Muscle of back (tissue), 13 donors: ENCODE data around the gene CRTC1. TPM values are rescaled to one million over a fixed set of nuclear protein-coding genes. Genes with fewer than 3 reads are reported as not detected.

ENCODE experiments used
- DNase-seq, 3 donors: peaks; one replicate each; pipeline versions ENCODE4 v3.0.0 to v3.0.0-alpha.2; 2013
- long read RNA-seq, 9 donors: transcript quantifications; one replicate each; lab custom pipeline, GENCODE V29; 2026
- polyA plus RNA-seq, 10 donors: library from polyadenylated mRNA; unstranded; fragments of 120-200 nt; gene quantifications; one replicate each; pipeline ENCODE4 v1.2.1, GENCODE V29; 2013; ENCODE audit not compliant: insufficient read length in 10 of 10

CRTC1 gene, protein sequence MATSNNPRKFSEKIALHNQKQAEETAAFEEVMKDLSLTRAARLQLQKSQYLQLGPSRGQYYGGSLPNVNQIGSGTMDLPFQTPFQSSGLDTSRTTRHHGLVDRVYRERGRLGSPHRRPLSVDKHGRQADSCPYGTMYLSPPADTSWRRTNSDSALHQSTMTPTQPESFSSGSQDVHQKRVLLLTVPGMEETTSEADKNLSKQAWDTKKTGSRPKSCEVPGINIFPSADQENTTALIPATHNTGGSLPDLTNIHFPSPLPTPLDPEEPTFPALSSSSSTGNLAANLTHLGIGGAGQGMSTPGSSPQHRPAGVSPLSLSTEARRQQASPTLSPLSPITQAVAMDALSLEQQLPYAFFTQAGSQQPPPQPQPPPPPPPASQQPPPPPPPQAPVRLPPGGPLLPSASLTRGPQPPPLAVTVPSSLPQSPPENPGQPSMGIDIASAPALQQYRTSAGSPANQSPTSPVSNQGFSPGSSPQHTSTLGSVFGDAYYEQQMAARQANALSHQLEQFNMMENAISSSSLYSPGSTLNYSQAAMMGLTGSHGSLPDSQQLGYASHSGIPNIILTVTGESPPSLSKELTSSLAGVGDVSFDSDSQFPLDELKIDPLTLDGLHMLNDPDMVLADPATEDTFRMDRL
- polyA plus RNA-seq, result 10 to 100 TPM; 10.5 to 14.4 (median 11.5) TPM
- long read RNA-seq, donor 1, partial matches to known transcripts, result 0 of 1 reads
- long read RNA-seq, donor 1, other reads (novel, unspliced or antisense), result 0 of 1 reads
- long read RNA-seq, donor 2, partial matches to known transcripts, result 0 of 2 reads
- long read RNA-seq, donor 2, other reads (novel, unspliced or antisense), result 0 of 2 reads
- long read RNA-seq, donor 3, result 0 reads
- long read RNA-seq, donor 4, partial matches to known transcripts, result 0 of 3 reads
- long read RNA-seq, donor 4, other reads (novel, unspliced or antisense), result 0 of 3 reads
- long read RNA-seq, donor 5, result 0 reads
- long read RNA-seq, donor 6, partial matches to known transcripts, result 6 of 7 reads
- long read RNA-seq, donor 6, other reads (novel, unspliced or antisense), result 0 of 7 reads
- long read RNA-seq, donor 7, partial matches to known transcripts, result 10 of 12 reads
- long read RNA-seq, donor 7, other reads (novel, unspliced or antisense), result 0 of 12 reads
- long read RNA-seq, donor 8, result 0 reads
- long read RNA-seq, donor 9, result 0 reads

DNA sequence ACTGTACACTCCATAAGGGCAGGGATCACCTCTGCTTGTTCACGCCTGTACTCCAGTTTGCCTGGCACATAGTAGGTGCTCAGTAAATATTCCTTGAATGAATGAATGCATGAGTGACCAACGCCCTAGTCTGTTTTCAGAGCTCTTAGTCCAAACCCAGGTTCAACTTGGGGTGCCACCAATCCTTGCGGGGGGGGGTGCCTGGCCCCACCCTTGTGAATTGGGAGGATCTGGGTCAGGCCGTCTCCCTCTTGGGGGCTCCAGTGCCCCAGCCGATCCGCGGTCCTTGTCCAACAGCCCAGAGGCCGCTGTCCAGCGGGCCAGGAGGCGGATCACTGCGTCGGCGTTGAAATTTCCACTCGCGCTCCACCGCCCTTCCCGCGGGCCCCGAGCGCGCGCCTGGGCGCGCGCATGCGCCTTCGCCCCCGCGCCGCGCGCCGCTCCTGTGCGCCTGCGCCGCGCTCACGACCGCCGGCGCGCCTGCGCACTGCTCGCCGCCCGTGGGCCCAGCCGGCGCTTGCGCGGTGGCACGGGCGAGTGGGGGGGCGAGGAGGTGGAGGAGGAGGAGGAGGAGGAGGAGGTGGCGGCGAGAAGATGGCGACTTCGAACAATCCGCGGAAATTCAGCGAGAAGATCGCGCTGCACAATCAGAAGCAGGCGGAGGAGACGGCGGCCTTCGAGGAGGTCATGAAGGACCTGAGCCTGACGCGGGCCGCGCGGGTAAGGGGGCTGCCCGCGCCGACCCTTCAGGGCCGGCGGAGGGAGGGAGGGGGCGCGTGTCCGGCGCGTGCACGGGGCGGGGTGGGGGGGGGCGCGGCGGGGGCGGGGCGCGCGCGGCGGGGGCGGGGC lies at the start of gene CRTC1:
Gene CRTC1 (plus strand): TSS at position 572 of the 849 bp plus-strand sequence. CDS start 23 bp downstream, at position 595.
- peak; percentile 90 to 97 (median 95) for DNase-seq

DNA sequence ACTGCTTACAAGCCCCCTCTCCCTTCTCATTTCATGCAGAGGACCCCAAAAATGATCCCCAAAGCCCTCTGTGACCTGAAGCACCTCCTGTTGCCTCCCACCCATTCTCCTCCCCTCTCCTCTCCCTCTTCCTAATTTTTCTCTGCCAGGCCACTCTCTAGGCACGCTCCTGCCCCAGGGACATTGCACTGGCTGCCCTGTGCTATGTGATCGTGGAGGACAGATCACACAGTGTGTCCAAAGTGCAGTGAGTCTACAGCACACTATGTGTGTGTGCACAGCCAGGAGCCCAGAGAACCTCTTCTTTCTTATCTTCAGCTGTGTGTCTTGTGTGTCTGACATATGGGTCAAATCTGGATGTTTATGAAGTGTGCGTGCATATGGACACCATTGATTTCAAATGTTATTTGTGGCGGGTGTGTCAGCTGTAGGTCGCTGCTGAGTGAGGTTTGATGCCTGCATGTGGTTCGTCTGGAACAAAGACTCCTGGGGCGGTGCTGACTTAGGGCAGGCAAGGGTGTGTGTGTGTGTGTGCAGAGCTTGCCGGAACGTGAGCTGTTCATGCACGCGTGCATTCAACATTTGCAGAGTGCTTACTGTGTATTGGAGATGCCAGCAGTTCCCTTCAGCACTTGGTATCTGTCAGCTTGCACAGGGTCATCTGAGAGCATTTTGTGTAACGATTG lies 48.7 kb upstream of the CRTC1 start:
- DNase-seq, result no peak

DNA sequence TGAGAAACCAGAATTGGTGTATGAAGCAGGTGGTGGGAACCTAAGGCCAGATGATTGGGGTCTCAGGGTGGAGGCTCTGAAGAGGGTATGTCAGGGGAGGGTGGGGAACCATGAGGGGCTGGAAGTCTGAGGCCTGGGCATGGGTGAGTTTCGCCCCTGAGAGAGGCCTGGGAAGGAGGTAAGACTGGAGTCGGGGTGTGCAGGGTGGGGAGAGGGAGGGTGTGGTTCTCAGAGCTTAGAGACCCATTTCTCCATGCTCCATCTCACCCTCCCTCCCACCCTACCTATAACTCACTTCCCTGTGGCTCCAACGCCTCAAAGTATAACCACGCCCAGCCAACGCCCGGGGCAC lies 47.7 kb upstream of the CRTC1 start:
- no peak for DNase-seq

DNA sequence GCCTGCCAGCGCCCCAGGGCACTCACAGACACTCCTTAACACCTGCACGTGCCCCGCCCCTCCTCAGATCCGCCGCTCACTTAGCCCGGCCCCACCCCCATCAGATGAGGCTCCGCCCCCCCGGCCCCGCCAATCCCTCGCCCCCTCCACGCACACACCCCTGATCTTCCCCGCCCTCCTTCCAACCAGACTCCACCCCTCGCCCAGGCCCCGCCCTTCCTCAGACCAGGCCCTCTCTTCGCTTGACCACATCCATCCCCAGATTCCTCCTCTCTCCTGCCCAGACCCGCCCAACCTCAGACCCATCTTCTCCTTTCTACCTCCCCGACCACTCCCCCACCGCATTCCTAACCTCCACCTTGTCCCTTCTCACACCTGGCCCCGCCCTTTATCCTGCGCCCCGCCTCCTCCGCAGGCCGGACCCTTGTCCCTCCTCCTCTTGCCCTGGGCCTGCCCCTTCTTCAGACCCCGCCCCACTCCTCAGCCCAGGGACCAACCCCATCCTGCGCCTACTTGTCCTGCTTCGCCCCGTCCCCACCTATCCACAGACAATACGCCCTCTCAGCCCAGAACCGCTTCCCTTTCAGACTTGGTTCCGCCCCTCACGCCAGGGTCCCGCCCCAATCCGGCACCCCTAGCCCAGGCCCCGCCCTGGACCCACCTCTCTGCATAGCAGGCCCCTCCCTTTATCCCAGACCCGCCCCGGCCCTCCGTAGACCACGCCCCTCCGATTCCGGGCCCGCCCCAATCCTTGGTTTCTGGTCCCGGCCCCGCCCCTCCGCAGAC lies 47.1 kb upstream of the CRTC1 start:
- DNase-seq, result peak; percentile 88 to 91 (median 89)

DNA sequence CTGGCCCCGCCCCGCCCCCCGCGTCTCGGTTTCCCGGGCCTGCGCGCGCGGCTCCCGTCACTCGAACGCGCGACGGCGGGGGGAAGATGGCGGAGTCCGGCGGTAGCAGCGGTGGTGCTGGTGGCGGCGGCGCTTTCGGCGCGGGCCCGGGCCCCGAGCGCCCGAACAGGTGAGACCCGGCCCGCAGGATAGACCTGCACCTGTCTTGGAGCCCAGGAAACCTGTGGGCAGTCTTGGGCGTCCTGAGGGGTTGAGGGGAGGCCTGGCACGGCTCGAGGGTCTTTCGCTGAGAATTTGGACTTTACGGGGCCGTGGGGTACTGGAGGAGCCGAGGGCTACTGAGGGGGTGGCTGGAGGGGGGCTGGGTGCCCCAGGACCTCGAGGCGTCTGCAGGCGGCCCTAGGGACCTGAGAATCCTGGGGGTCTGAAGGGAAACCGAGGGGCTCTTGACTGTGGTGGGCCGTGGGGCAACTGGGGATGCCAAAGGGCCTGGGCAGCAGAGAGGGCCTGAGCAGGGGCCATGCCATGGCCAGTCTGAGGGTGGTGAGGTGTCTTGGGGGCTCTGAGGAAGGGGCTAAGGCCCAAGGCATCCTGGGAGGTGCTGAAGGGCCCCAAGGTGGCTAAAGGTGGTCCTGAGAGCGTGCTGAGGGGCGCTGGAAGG lies 46.4 kb upstream of the CRTC1 start, which contains the start of gene KLHL26:
Gene KLHL26 (plus strand): TSS at position 60 of the 661 bp plus-strand sequence. CDS start 27 bp downstream, at position 87.
- DNase-seq, result no peak

DNA sequence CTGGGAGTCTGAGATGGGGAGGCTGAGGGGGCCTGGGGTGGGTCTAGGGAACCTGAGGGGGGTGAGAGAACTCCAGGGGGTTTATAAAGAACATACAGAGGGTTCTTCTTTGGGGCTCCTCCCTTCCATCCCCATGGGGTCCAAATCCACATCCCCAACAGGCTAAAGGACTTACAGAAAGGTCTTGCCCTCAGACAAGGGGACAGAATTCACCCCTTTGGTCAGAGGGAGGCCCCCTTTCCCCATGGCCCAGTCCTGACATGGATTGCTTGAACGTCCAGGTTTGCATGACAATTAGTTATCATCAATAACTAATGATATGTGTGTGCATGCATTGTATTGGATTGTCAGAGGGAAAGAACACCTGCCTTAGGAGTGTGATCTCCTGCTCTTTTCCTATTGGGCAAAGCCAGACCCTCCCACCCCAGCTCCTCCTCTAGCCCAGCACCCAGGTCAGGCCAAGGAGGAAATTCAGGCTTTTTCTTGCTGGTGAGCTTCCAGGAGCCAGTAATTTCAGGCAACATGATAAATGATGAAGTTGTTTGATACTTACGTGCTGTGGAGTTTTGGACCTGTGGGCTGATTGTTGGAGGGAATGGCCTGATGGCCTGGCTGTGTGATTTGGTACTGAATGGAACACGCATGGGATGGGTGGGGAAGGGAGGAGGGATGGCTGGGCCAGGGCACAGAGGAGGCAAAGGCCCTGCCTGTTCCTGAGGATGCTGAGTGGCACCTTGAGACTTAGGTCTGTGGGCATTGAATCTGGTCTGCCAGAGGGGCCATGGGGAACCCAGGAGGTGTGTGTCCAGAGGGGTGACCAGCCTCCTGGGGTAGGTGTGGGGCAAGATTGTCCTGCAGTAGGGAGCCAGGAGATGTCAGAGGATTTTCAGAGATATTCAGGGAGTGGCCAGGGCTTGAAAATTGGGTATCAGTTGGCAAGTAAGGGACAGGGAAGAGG lies 45.5 kb upstream of the CRTC1 start:
- DNase-seq, result no peak

DNA sequence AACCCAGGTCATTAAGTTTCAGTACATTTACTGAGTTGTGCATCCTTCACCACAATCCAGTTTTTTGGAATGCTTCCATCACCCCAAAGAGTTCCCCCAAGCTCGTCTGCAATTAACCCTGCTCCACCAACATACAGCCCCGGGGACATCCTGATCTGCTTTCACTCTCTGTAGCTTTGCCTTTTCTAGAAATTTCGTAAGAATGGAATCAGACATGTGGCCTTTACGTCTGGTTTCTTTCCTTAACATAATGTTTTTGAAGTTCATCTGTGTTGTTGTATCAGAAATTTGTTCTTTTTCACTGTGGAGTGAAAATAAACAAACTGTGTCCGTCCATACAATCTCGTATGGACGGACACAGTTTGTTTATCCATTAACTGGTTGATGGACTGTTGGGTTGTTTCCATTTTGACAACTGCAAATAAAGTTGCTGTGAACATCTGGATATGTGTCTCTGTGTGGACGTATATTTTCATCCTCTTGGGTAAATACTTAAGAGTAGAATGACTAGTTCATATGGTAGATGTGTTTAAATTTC lies 43.7 kb upstream of the CRTC1 start:
- DNase-seq, result no peak

DNA sequence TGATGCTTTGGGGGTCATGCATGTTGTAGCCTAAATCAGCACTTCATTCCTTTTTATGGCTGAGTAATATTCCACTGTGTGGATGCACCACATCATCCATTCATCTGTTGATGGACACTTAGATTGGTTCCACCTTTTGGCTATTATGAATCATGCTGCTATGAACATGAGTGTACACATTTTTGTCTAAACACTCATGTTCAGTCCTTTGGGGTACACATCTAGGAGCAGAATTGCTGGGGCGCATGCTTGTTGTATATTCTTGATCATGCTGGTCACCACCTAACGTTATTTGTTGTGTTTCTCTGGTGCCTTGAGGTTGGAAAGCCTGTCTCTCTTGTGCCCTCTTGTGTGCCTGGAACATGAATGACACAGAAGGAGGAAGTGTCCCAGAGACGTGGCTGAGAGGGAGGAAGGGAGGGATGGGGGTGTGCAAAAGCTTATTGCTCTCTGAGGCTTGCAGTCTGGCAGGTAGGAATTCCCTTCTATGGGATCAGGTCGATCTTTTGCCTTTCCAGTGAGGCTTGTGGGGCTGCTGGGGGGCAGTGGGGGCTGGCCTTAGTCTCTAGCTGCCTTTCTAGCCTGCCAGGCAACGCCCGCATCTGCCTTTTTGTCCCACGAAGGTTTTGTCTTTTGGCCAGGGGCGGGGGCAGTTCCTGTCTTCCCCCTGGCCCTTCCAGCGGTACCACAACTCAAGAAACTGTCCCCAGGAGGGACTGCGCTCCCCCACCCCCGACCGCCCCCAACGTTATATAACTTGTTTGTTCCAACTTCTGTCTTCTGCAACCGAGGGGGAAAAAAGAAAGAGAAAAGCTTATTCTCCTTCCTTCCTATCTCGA lies 39.1 kb upstream of the CRTC1 start:
- DNase-seq, result no peak

DNA sequence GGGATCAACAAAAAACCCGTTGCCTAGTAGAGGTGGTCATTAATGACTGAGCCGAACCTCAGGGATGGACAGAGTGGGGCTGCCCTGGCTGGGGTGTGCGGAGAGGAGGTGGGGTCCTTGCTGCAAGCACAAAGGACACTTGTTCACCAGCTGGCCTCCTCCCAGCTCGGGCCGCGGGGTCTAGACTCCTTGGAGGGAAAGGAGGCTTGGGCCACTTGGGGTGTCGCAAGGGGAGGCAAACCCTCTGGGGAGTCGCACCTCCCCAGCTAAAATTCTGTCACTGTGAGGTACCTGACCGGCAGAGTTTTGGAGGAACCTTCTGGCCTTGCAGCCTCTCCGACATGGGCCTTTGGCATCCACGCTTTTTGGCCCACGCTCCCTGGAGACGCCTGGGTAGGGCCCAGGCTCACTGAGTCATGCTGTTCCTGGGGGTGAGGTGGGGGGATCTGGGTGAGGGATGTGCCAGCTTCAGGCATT lies 38.4 kb upstream of the CRTC1 start:
- no peak for DNase-seq

DNA sequence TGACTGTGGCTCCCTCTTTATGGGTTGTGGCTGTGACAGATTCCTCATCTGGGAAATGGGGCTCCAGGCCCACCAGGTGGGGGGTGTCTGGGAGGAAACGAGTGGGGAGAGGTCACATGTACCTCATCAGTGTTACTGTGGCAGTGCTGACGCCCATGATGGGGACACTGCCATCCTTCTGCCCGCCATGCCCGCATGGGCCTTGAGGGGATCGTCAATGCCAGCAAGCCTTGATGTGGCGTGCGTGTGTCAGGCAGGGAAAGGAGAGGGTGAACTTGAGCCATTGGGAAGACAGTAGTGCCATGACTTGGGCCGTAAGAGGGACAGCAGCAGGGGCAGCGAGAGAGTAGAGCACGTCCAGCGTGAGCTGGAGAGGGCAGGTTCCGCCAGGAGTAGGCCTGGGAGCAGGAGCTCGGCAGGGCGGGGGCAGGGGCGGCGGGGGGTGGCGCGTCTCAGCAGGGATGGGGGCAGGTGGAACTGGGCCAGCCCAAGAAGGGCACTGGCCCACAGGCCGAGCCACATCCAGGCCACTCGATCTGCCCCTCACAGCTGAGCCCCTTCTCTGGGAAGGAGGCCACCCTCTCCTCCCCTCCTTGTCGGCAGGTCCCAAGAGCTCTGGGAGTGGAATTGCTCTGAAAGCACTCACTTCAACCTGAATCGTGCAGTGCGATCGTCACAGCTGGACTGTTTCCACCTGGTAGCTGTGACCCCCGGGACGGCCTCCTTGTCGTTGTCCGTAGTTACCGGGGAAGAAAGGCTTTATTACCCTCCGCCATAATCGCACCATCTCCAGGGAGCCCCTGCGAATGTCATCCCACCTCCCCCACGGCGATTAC lies 36.7 kb upstream of the CRTC1 start:
- no peak for DNase-seq

DNA sequence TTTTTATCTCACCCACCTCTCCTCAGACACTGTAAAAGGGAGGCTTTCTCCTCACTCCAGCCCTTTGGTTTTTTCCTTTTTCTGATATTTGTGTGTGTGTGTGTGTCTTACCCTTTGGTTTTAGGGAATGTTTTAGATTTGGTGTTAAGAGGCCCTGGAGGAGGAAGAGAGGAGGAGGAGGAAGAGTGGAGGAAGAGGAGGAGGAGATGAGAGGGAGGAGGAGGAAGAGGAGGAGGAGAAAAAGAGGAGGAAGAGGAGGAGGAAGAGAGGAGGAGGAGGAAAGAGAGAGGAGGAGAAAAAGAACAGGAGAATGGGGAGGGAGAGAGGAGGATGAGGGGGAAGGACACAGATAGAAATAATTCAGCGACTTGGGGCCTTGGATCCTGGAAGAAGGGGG lies 36.1 kb upstream of the CRTC1 start:
- no peak for DNase-seq

DNA sequence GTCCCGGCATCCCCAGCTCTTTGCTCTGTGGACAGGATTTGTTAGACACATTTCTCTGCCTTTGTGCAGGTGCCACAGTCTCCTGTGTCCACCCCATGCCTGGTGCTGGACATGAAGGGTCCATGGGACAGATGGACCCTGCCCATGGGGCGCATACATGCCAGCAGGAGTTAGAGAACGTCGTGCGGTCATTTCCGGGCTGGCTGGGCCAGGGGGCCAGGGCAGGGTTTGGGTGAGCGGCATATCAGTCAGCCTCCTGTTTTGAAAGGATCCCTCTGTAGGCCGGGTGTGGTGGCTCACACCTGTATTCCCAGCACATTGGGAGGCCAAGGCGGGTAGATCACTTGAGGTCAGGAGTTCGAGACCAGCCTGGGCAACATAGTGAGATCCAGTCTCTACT lies 35.7 kb upstream of the CRTC1 start:
- DNase-seq, result no peak

DNA sequence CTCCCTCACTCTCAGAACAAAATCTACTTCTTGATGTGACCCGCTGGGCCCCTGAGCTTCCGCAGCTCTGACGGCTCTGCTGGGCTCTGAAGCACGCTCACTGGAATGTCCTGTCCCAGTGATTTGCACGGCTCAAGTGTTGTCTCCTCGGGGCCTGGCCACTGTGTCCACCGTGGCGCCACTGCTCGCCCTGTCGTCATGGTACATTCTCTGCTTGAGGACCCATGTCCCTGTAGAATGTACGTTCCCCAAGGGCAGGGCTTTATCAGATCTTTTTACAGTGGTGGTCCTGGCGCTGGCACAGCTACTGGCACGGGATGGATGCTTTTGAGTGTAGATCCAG lies 34.5 kb upstream of the CRTC1 start:
- peak in 1 of 3 donors; percentile 74 for DNase-seq

DNA sequence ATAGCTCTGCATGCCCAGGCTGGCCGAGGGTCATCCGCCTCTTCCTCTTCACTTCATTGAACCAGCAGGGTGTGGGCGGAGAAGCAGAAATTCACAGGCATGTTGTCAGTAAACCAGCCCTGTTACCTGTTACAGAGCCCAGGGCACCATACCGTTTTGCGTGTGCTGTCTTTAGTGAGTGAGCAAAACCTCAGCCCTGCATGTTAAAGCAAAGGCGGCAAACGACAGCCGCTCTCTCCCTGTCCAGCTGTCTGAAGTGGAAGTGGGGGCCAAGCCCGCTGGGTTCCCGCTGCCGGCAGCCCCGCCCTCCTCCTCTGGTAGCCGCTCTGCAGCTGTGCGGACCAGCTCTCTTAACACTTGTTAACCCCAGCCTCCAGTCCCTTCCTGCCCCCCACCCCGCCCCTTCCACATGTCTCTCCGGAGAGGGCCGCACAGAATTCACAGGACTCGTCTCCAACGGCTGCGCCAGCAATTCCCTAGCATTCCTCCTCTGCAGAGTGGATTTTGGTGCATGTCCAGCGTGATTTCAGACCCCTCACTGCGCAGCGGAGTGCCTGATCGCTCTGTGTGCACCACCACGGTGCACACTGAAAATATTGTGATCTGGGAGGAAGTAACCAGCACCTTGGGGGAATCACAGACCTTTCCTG lies 34.0 kb upstream of the CRTC1 start:
- peak; percentile 62 to 94 (median 82) for DNase-seq

DNA sequence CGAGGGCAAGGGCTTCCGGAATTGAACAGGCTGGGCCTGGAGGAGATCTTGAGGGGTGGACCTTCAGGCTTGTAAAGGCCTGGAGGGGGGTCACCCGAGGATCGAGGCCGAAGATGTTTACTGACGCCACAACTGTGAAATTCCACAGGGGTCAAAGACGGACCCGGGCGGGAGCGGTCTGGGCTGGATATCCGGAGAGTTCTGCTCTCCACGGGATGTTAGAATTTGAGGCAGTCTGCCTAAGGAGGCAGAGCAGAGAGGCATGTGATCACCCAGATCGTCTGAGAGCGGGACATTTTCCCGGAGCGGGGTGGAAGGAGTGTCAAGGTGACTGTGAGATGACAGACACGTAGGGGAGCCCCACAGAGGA lies 33.5 kb upstream of the CRTC1 start:
- DNase-seq, result peak in 2 of 3 donors; percentile 40 to 69
